Fibroblast of skin of scalp (primary cell): ENCODE measurements around the gene A2M.
A peak's percentile ranks its signal among the peaks of the same experiment; 100 is the strongest.

Source experiments
- DNase-seq: peaks from one replicate; pipeline ENCODE4 v3.0.0-alpha.2; 2013

Gene A2M

GRCh38 chr12:9071518-9071917 lies 44.2 kb downstream of the A2M start:
- no peak for DNase-seq

- DNase-seq: no peak
These were observed 45.4 kb downstream of the A2M start for GRCh38 chr12:9070351-9070750.

GRCh38 chr12:9068600-9068999 lies 47.1 kb downstream of the A2M start:
- DNase-seq: no peak

- DNase-seq: no peak
These were observed 47.6 kb downstream of the A2M start for GRCh38 chr12:9068086-9068485.

- DNase-seq: no peak
These were observed 48.8 kb downstream of the A2M start for GRCh38 chr12:9066755-9067423.

- no peak for DNase-seq
These were observed 49.5 kb downstream of the A2M start for GRCh38 chr12:9066183-9066623.

- DNase-seq: no peak
These were observed 50.2 kb downstream of the A2M start for GRCh38 chr12:9065607-9065856.

- DNase-seq: peak; percentile 39
These were observed 50.7 kb downstream of the A2M start for GRCh38 chr12:9064815-9065606.

GRCh38 chr12:9064201-9064814 lies 51.4 kb downstream of the A2M start:
- DNase-seq: peak; percentile 64

- no peak for DNase-seq
These were observed 63.1 kb downstream of the A2M start for GRCh38 chr12:9052610-9053009.

GRCh38 chr12:9051158-9051550 lies 64.6 kb downstream of the A2M start:
- no peak for DNase-seq

- no peak for DNase-seq
These were observed 65.1 kb downstream of the A2M start for GRCh38 chr12:9050521-9051157.

- peak; percentile 53 for DNase-seq
These were observed 66.1 kb downstream of the A2M start for GRCh38 chr12:9049520-9050133.

GRCh38 chr12:9048930-9049329 lies 66.8 kb downstream of the A2M start:
- DNase-seq: no peak

- no peak for DNase-seq
These were observed 68.6 kb downstream of the A2M start for GRCh38 chr12:9047105-9047504.

GRCh38 chr12:9043766-9044165 lies 72.0 kb downstream of the A2M start:
- no peak for DNase-seq

GRCh38 chr12:9041321-9041720 lies 74.4 kb downstream of the A2M start:
- peak; percentile 16 for DNase-seq

GRCh38 chr12:9040484-9041186 lies 75.1 kb downstream of the A2M start:
- DNase-seq: no peak

- peak; percentile 53 for DNase-seq
These were observed 76.2 kb downstream of the A2M start for GRCh38 chr12:9039397-9039977.

GRCh38 chr12:9037431-9037830 lies 78.3 kb downstream of the A2M start:
- DNase-seq: no peak

GRCh38 chr12:9036227-9036626 lies 79.5 kb downstream of the A2M start:
- no peak for DNase-seq

- DNase-seq: no peak
These were observed 81.6 kb downstream of the A2M start for GRCh38 chr12:9034095-9034494.
